Lower leg skin (tissue), 4 donors: ENCODE data around the gene KCNG2. TPM values are rescaled to one million over a fixed set of nuclear protein-coding genes. Genes with fewer than 3 reads are reported as not detected.
"Not testable (repeated sequence)": the region's sequence is repeated elsewhere in the genome, so short reads cannot be mapped to it uniquely, and the experiment has no call there.

Source experiments
- DNase-seq, 2 donors: peaks; one replicate each; pipeline ENCODE4 v3.0.0-alpha.2; 2019; ENCODE audit warnings: low spot score in 2 of 2
- H3K4me3 ChIP-seq: fragments of 200-600 bp; sonication (generic); 2 replicates; pipeline ENCODE4 v1.5.1; 2017; ENCODE audit warnings: mild to moderate bottlenecking, low read depth; ENCODE audit not compliant: poor library complexity, severe bottlenecking
- POLR2A ChIP-seq, 2 donors: fragments of 450-650 bp; IDR thresholded peaks; one replicate each; pipeline ENCODE4 v1.6.1; 2016 to 2017; ENCODE audit warnings: antibody characterized with exemption in 2 of 2, mild to moderate bottlenecking in 1 of 2, moderate library complexity in 1 of 2
- WGBS, 2 donors: methylation state at CpG; one replicate each; pipeline ENCODE4 v1.1.5; 2018; 5-methylcytosine and 5-hydroxymethylcytosine counted together
- intact Hi-C: fragments of 100-400 bp; cut with DNase I; formaldehyde crosslinking; loops from one replicate; pipeline ENCODE4 v1.15.0; 2023; ENCODE audit warnings: low total_unique reads
- total RNA-seq, 4 donors: library from RNA; depleted of rRNA; stranded (reverse); fragments of >200 nt; gene quantifications; one replicate each; pipeline ENCODE4 v1.1.0, GENCODE V29; 2016
- TF ChIP-seq, protein P1 (sequence below), 3 donors: fragments of 450-650 bp; IDR thresholded peaks; one replicate each; pipeline ENCODE4 v1.5.1; 2016; ENCODE audit warnings: antibody characterized with exemption in 3 of 3, mild to moderate bottlenecking in 3 of 3, moderate library complexity in 2 of 3

The KCNG2 gene
- total RNA-seq, 4 donors from 2014 or later, result 0.84 TPM; not detected in 3

DNA sequence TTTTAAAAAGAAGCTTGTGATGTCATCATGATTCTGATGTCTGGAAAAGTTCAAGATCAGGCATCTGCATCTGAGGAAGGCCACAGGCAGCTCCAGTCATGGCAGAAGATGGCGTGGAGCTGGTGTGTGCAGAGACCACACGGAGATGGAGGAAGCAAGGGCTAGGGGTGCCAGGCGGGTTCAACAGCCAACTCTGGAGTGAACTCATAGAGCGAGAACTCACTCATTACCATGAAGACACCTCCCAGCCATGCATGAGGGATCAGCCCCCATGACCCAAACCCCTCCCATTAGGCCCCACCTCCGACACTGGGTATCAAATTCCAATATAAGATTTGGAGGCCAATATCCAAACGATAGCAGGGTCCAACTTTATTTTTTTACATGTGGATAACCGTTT, 61.6 kb downstream of the KCNG2 start:
- 87 to 88% methylated on average over 7 of the region's 7 CpGs for WGBS, 2 donors
- H3K4me3 ChIP-seq, result no peak overlapping the region
- TF ChIP-seq, protein P1, sequence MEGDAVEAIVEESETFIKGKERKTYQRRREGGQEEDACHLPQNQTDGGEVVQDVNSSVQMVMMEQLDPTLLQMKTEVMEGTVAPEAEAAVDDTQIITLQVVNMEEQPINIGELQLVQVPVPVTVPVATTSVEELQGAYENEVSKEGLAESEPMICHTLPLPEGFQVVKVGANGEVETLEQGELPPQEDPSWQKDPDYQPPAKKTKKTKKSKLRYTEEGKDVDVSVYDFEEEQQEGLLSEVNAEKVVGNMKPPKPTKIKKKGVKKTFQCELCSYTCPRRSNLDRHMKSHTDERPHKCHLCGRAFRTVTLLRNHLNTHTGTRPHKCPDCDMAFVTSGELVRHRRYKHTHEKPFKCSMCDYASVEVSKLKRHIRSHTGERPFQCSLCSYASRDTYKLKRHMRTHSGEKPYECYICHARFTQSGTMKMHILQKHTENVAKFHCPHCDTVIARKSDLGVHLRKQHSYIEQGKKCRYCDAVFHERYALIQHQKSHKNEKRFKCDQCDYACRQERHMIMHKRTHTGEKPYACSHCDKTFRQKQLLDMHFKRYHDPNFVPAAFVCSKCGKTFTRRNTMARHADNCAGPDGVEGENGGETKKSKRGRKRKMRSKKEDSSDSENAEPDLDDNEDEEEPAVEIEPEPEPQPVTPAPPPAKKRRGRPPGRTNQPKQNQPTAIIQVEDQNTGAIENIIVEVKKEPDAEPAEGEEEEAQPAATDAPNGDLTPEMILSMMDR (IDR thresholded peaks at IDR 0.05), result no peak
- no peak for TF ChIP-seq POLR2A (IDR thresholded peaks at IDR 0.05)
- peak in 1 of 2 donors; percentile 13 for DNase-seq
- intact Hi-C loops, result no loop called here

DNA sequence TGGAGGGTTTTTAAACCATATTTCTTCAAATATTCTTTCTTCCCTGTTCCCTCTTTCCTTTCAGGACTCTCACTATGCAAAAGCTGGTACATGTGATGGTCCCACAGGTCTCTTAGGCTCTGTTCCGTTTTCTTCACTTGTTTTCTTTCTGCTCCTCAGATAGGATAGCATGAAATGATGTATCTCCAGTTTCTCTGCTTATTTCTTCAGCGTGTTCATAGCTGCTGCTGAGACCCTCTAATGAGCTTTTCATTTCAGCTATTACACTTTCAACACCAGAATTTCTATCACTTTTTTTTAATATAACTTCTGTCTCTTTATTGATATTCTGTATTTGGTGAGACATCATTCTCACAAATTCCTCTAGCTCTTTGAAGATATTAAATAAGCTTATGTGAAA, 63.9 kb downstream of the KCNG2 start:
- no peak for DNase-seq
- no peak for TF ChIP-seq POLR2A (IDR thresholded peaks at IDR 0.05)
- TF ChIP-seq, protein P1 (IDR thresholded peaks at IDR 0.05), result no peak
- H3K4me3 ChIP-seq, result no peak overlapping the region
- WGBS, 2 donors, result 75 to 86% methylated on average over 2 of the region's 2 CpGs
- intact Hi-C loops, result no loop called here

DNA sequence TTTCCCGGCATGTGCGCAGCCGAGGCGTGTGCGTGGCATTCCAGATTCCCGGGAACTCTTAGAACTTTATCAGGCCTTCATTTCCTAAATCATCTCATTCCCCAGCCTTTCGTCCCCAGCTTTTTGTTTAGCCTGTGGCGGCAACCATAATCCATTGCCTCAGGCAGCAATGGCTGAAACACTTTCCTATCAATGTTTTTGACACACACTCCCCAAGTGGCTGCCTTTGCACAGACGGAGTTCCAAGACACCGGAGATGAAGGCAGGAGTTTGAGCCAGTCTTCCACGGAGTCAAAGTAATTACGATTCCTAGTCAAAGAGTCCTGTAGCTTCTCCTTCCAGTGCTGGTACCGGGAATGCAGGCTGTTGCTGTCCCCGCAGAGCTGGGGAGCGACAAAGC, 64.8 kb downstream of the KCNG2 start:
- 94% methylated on average over 15 of the region's 15 CpGs for WGBS, 2 donors
- intact Hi-C loops, result no loop called here

DNA sequence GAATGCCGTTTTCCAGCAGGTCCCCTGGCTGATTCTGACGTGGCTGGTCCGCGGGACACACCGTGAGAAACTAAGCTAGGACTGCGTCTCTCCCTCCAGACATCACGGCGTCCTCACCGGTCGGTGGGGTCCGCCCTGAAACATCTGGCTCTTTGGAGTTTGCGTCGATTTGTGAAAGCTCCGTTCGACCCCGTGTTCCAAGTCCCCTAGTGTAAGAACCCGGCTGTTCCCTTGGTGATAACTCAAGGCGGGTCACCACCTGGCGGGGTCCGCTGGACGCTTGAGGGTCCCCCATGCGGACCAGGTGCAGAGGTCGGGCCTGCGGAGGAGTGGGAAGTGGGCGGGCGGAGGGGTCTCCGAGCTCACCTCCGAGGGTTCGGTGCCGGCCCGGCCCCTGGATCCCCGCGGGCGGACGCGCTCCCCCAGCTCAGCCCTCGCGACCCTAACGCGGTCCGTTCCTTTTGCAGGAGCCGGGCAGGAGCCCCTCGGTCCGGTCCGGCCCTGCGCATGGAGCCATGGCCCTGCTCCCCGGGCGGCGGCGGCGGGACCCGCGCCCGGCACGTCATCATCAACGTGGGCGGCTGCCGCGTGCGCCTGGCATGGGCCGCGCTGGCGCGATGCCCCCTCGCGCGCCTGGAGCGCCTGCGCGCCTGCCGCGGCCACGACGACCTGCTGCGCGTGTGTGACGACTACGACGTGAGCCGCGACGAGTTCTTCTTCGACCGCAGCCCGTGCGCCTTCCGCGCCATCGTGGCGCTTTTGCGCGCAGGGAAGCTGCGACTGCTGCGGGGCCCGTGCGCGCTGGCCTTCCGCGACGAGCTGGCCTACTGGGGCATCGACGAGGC, 65.6 kb downstream of the KCNG2 start:
- TF ChIP-seq POLR2A (IDR thresholded peaks at IDR 0.05), result no peak
- TF ChIP-seq, protein P1 (IDR thresholded peaks at IDR 0.05), result no peak
- no peak overlapping the region for H3K4me3 ChIP-seq
- 64 to 69% methylated on average over 87 to 102 of the region's 102 CpGs for WGBS, 2 donors
- peak in 1 of 2 donors; percentile 53 for DNase-seq
- intact Hi-C loops, result no loop called here

More for the DNA sequence above, 64.8 kb downstream of the KCNG2 start:
- no peak overlapping the region for H3K4me3 ChIP-seq
- TF ChIP-seq, protein P1 (IDR thresholded peaks at IDR 0.05), result no peak
- no peak for TF ChIP-seq POLR2A (IDR thresholded peaks at IDR 0.05)
- DNase-seq, result peak in 1 of 2 donors; percentile 1

GRCh38 chr18:79864006-79864725, 66.4 kb downstream of the KCNG2 start:
- H3K4me3 ChIP-seq, result no peak overlapping the region
- intact Hi-C loops, result no loop called here
- peak in 1 of 2 donors; percentile 72 for DNase-seq
- TF ChIP-seq POLR2A (IDR thresholded peaks at IDR 0.05), result no peak
- TF ChIP-seq, protein P1 (IDR thresholded peaks at IDR 0.05), result no peak
- 64 to 91% methylated on average over 25 to 59 of the region's 74 CpGs for WGBS, 2 donors

DNA sequence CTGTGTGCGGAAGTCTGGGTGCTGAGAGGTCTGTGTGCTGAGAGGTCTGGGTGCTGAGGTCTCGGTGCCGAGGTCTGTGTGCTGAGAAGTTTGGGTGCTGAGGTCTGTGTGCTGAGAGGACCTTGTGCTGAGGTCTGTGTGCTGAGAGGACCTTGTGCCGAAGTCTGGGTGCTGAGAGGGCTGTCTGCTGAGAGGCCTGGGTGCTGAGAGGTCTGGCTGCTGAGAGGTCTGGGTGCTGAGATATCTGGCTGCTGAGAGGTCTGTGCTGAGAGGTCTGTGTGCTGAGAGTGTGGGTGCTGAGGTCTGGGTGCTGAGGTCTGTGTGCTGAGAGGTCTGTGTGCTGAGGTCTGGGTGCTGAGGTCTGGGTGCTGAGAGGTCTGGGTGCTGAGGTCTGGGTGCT, 67.2 kb downstream of the KCNG2 start:
- WGBS, 2 donors, result 74 to 91% methylated on average over 3 to 4 of the region's 4 CpGs
- intact Hi-C loops, H3K4me3 ChIP-seq: not testable (repeated sequence)
- peak in 1 of 2 donors; percentile 57 for DNase-seq

DNA sequence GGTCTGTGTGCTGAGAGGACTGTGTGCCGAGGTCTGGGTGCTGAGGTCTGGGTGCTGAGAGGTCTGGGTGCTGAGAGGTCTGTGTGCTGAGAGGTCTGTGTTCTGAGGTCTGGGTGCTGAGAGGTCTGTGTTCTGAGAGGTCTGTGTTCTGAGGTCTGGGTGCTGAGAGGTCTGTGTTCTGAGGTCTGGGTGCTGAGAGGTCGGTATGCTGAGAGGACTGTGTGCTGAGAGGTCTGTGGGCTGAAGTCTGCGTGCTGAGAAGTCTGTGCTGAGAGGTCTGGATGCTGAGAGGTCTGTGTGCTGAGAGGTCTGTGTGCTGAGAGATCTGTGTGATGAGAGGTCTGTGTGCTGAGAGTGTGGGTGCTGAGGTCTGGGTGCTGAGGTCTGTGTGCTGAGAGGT, 68.2 kb downstream of the KCNG2 start:
- DNase-seq, H3K4me3 ChIP-seq, intact Hi-C loops: not testable (repeated sequence)
- 68 to 84% methylated on average over 3 of the region's 3 CpGs for WGBS, 2 donors
